Amniotic epithelial cell (primary cell): ENCODE results near the gene TGM5.
"Not testable (repeated sequence)": the region's sequence is repeated elsewhere in the genome, so short reads cannot be mapped to it uniquely, and the experiment has no call there.

Experiments
- DNase-seq: peaks from one replicate; pipeline ENCODE4 v3.0.0-alpha.2; 2010; ENCODE audit warnings: low read depth

The TGM5 gene

GRCh38 chr15:43246261-43246774 lies 20.4 kb downstream of the TGM5 start:
- no peak for DNase-seq

GRCh38 chr15:43244092-43244491 lies 22.6 kb downstream of the TGM5 start:
- DNase-seq, result no peak

GRCh38 chr15:43243020-43243645 lies 23.6 kb downstream of the TGM5 start:
- no peak for DNase-seq

- DNase-seq, result no peak
Measured at GRCh38 chr15:43242616-43243015, 24.1 kb downstream of the TGM5 start.

GRCh38 chr15:43241100-43241499 lies 25.6 kb downstream of the TGM5 start:
- DNase-seq, result no peak

GRCh38 chr15:43239732-43240491 lies 26.8 kb downstream of the TGM5 start:
- DNase-seq, result no peak

GRCh38 chr15:43238671-43239131 lies 28.0 kb downstream of the TGM5 start:
- DNase-seq, result no peak

GRCh38 chr15:43237842-43238470 lies 28.8 kb downstream of the TGM5 start:
- DNase-seq, result no peak

GRCh38 chr15:43235536-43235935 lies 31.2 kb downstream of the TGM5 start:
- DNase-seq, result no peak

GRCh38 chr15:43232289-43232874 lies 34.3 kb downstream of the TGM5 start:
- DNase-seq, result peak; percentile 32

- peak; percentile 20 for DNase-seq
Measured at GRCh38 chr15:43230640-43231115, 36.0 kb downstream of the TGM5 start.

GRCh38 chr15:43229977-43230376 lies 36.8 kb downstream of the TGM5 start:
- no peak for DNase-seq

GRCh38 chr15:43226436-43227305 lies 40.1 kb downstream of the TGM5 start:
- no peak for DNase-seq

- DNase-seq, result not testable (repeated sequence)
Measured at GRCh38 chr15:43225950-43226255, 40.8 kb downstream of the TGM5 start.

- DNase-seq, result peak; percentile 57
Measured at GRCh38 chr15:43225201-43225949, 41.4 kb downstream of the TGM5 start.

GRCh38 chr15:43221422-43221821 lies 45.3 kb downstream of the TGM5 start:
- DNase-seq, result no peak

GRCh38 chr15:43220991-43221403 lies 45.7 kb downstream of the TGM5 start, which contains the start of gene EPB42:
TSS of gene EPB42 (minus strand) at chr15:43221018. CDS start at chr15:43220825, 193 bp downstream.
- no peak for DNase-seq

GRCh38 chr15:43219929-43220928 lies 46.5 kb downstream of the TGM5 start:
- DNase-seq, result no peak
